Activated CD4-positive, alpha-beta T cell treated with anti-CD3 and anti-CD28 coated beads, Interleukin-2, amount 50 U/mL, for 4 hours (primary cell): ENCODE results near the gene SPACA7.
"Not testable (repeated sequence)": the region's sequence is repeated elsewhere in the genome, so short reads cannot be mapped to it uniquely, and the experiment has no call there.

ENCODE experiments used
- DNase-seq, 2 experiments: peaks; one replicate each; pipeline ENCODE4 v3.0.0-alpha.2; 2020

SPACA7 gene

GRCh38 chr13:112431734-112432133, 55.6 kb downstream of the SPACA7 start:
- DNase-seq, result no peak

- not testable (repeated sequence) for DNase-seq
These were observed 56.6 kb downstream of the SPACA7 start for GRCh38 chr13:112432734-112433133.

- DNase-seq, result not testable (repeated sequence)
These were observed 57.4 kb downstream of the SPACA7 start for GRCh38 chr13:112433517-112433916.

- no peak for DNase-seq
These were observed 57.9 kb downstream of the SPACA7 start for GRCh38 chr13:112434032-112434431.

- no peak for DNase-seq
These were observed 58.9 kb downstream of the SPACA7 start for GRCh38 chr13:112434937-112435523.

- no peak for DNase-seq
These were observed 59.8 kb downstream of the SPACA7 start for GRCh38 chr13:112435973-112436372.

- no peak for DNase-seq
These were observed 61.9 kb downstream of the SPACA7 start for GRCh38 chr13:112438094-112438493.

- no peak for DNase-seq
These were observed 62.4 kb downstream of the SPACA7 start for GRCh38 chr13:112438515-112438914.

GRCh38 chr13:112441226-112441625, 65.1 kb downstream of the SPACA7 start:
- no peak for DNase-seq

GRCh38 chr13:112441779-112442310, 65.7 kb downstream of the SPACA7 start:
- no peak for DNase-seq

- no peak for DNase-seq
These were observed 66.4 kb downstream of the SPACA7 start for GRCh38 chr13:112442483-112443090.

- no peak for DNase-seq
These were observed 67.2 kb downstream of the SPACA7 start for GRCh38 chr13:112443191-112443994.

GRCh38 chr13:112443995-112444311, 67.8 kb downstream of the SPACA7 start:
- DNase-seq, result no peak

- no peak for DNase-seq
These were observed 68.6 kb downstream of the SPACA7 start for GRCh38 chr13:112444416-112445399.

GRCh38 chr13:112445411-112446271, 69.5 kb downstream of the SPACA7 start:
- DNase-seq, result no peak

GRCh38 chr13:112446347-112446861, 70.2 kb downstream of the SPACA7 start:
- DNase-seq, result no peak

GRCh38 chr13:112446867-112447266, 70.7 kb downstream of the SPACA7 start:
- DNase-seq, result no peak

GRCh38 chr13:112447306-112447705, 71.2 kb downstream of the SPACA7 start:
- DNase-seq, result no peak

- DNase-seq, result no peak
These were observed 71.8 kb downstream of the SPACA7 start for GRCh38 chr13:112447761-112448603.
